Stomach smooth muscle (tissue), 2 donors: ENCODE measurements around the gene DDX55.
"Not testable (repeated sequence)": the region's sequence is repeated elsewhere in the genome, so short reads cannot be mapped to it uniquely, and the experiment has no call there.

Experiments used
- H3K27ac ChIP-seq: one replicate; pipeline ENCODE4 v1.7.0; 2013; ENCODE audit warnings: mild to moderate bottlenecking, low read length, inconsistent platforms
- H3K27me3 ChIP-seq, 2 donors: one replicate each; pipeline ENCODE4 v1.7.0; 2013; ENCODE audit warnings: low read length in 2 of 2; ENCODE audit not compliant: insufficient read depth in 2 of 2, control insufficient read depth in 1 of 2
- H3K36me3 ChIP-seq, 2 donors: one replicate each; pipeline ENCODE4 v1.7.0; 2013; ENCODE audit warnings: low read length in 2 of 2; ENCODE audit not compliant: control insufficient read depth in 2 of 2, insufficient read depth in 2 of 2
- H3K4me1 ChIP-seq: one replicate; pipeline ENCODE4 v1.7.0; 2013; ENCODE audit warnings: low read length; ENCODE audit not compliant: control insufficient read depth, insufficient read depth
- H3K4me3 ChIP-seq, 2 donors: one replicate each; pipeline ENCODE4 v1.7.0; 2013; ENCODE audit warnings: low read length in 2 of 2
- H3K9ac ChIP-seq, 2 donors: one replicate each; pipeline ENCODE4 v1.7.0; 2013; ENCODE audit warnings: low read length in 2 of 2, mild to moderate bottlenecking in 1 of 2
- H3K9me3 ChIP-seq, 2 donors: one replicate each; pipeline ENCODE4 v1.7.0; 2013; ENCODE audit warnings: low read length in 2 of 2; ENCODE audit not compliant: control insufficient read depth in 2 of 2
- donor health status: healthy.
- donor health status: Pancreatic carcinoma.

Gene DDX55

DNA sequence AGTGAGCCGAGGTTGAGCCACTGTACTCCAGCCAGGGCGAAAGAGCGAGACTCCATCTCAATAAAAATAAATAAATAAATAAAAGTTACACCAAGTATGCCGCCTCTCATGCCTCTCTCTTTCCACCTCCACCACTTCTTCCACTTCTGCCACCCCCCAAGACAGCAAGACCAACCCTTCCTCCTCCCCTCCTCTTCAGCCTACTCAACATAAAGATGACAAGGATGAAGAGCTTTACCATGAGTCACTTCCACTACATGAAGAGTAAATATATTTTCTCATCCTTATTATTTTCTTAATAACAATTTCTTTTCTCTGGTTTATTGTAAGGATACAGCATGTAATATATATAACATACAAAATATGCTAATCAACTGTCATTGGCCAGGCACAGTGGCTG, 21.1 kb upstream of the DDX55 start:
- no peaks in the 10 kb centered on the region for H3K27me3 ChIP-seq
- no peak overlapping the region for H3K27ac ChIP-seq

DNA sequence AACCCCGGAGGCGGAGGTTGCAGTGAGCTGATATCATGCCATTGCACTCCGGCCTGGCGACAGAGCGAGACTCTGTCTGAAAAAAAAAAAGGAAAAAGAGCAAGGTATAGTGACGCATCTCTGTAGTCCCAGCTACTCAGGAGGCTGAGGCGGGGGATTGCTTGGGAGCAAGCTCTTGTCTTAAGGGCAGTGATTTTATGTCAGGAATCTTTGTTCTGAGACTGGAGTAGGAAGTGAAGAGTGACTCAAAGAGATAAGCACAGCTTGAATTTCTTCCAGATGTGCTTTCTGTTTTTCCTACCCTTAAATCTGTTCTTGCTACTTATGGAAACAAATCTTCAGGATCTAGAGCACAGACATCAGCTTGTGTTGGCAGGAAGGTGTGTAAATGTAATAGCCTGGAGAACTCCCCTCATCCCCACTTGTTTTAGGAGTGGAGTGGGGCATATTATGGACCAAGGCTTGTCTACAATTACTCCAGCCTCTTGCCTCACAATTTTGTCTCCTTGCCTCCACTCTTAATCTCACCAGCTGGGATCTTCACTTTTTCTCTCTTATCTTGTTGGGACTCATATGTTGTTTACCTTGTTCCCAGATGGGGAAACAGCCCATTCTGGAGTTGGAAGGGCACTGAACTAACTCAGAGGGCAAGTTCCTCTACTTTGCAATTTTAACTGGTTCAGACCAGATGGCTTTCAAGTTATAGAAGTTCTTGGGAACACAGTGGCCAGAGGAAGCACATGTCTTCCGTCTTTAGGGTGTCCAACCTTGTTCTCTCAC, 10.0 kb upstream of the DDX55 start:
- H3K4me1 ChIP-seq, result peaks cover 8% of the 10 kb centered on the region
- no peaks in the 10 kb centered on the region for H3K9me3 ChIP-seq
- H3K27me3 ChIP-seq, result no peaks in the 10 kb centered on the region
- no peak overlapping the region for H3K27ac ChIP-seq
- H3K36me3 ChIP-seq, result peaks cover 44 to 50% of the 10 kb centered on the region in 2 donors
- no peak overlapping the region for H3K9ac ChIP-seq
- H3K4me3 ChIP-seq, result no peak overlapping the region

More for the DNA sequence above, 21.1 kb upstream of the DDX55 start:
- Histone ChIP-seq H3K4me1 (peaks cover 19% of the 10 kb centered on the region), H3K4me3 (no peak overlapping the region), H3K36me3 (no peaks in the 10 kb centered on the region), H3K9ac (no peak overlapping the region), H3K9me3 (no peaks in the 10 kb centered on the region)

DNA sequence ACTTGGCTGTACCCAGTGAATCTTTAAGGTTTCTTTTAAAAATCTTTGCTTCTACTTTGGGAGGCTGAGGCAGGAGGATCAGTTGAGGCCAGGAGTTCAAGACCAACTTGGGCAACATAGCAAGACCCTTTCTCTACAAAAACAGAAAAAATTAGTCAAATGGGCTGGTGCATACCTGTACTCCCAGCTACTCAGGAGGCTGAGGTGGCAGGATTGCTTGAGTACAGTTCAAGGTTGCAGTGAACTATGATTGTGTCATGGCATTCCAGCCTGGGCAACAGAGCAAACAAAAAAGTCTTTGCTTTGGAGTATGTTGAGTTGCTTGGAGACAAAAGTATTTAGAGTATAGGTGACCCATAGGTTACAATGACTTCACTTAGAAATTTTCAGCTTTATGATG, 6.2 kb upstream of the DDX55 start:
- no peaks in the 10 kb centered on the region for H3K9me3 ChIP-seq
- no peak overlapping the region for H3K27ac ChIP-seq
- peaks cover 32 to 36% of the 10 kb centered on the region in 2 donors for H3K36me3 ChIP-seq
- H3K4me1 ChIP-seq, result peaks cover 1% of the 10 kb centered on the region
- no peak overlapping the region for H3K4me3 ChIP-seq
- H3K9ac ChIP-seq, result no peak overlapping the region
- H3K27me3 ChIP-seq, result no peaks in the 10 kb centered on the region

DNA sequence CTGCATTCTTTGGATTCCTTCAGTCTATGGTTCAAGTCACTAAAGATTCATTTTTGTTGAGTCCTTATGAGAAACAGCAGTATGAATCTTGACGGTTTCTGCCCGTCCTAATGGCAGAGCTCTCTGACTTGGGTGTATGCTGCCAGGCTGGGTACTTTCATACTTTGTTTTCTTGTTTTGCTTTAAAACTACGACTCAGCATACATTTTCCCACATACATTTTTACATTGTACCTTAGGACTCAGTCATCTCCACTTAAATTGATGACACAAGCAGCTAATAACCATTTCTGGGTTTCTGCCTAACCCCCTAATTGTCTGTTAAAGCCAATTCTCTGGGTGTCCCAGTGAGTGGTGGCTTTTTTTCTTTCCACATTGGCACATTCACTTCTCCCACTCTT, 4.8 kb upstream of the DDX55 start:
- H3K9ac ChIP-seq, result no peak overlapping the region
- H3K27me3 ChIP-seq, result no peaks in the 10 kb centered on the region
- H3K36me3 ChIP-seq, result peaks cover 24 to 25% of the 10 kb centered on the region in 2 donors
- no peak overlapping the region for H3K4me3 ChIP-seq
- no peak overlapping the region for H3K27ac ChIP-seq
- peaks cover 10% of the 10 kb centered on the region for H3K4me1 ChIP-seq
- no peaks in the 10 kb centered on the region for H3K9me3 ChIP-seq

DNA sequence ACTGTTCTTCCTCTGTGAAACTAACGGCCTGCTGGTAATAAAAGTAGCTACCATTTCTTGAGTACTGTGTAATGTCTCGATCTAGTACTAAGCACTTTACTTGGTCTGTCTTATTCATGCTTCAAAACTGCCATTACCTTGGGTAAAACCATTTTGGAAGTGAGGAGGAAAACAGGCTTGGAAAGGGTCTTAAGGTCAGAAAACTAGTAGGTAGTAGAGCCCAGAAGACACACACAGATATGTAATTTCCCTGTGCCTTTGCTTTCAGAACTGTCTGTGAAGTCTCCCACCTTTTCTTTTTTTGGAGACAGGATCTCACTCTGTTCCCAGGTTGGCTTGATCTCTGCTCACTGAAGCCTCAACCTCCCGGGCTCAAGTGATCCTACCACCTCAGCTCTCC, 3.4 kb upstream of the DDX55 start:
- no peaks in the 10 kb centered on the region for H3K27me3 ChIP-seq
- H3K36me3 ChIP-seq, result peaks cover 19 to 21% of the 10 kb centered on the region in 2 donors
- H3K27ac ChIP-seq, result no peak overlapping the region
- no peaks in the 10 kb centered on the region for H3K9me3 ChIP-seq
- no peak overlapping the region for H3K9ac ChIP-seq
- H3K4me3 ChIP-seq, result no peak overlapping the region
- H3K4me1 ChIP-seq, result peaks cover 19% of the 10 kb centered on the region

DNA sequence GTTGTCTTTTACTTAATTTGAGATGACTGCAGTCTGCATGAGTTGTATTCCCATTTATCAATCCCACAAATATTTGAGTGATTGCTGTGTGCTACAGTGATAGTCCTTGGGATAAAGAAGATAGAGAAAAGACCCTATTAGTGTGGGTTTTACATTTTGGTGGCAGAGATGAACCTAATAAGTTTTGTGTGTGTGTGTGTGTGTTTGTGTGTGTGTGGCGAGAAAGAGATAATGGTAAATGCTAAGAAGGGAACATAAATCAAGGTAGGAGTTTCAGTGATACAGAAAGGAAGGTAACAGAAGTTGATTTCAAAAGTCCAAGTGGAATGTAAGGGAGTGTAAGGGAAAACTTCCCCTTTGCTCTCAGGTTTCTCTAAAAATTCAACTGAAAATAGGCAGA, 2.6 kb upstream of the DDX55 start:
- Histone ChIP-seq H3K9me3 (no peaks in the 10 kb centered on the region), H3K4me3 (no peak overlapping the region), H3K9ac (no peak overlapping the region), H3K27ac (no peak overlapping the region), H3K27me3 (no peaks in the 10 kb centered on the region), H3K4me1 (peaks cover 19% of the 10 kb centered on the region), H3K36me3 (peaks cover 19% of the 10 kb centered on the region in 2 donors)

DNA sequence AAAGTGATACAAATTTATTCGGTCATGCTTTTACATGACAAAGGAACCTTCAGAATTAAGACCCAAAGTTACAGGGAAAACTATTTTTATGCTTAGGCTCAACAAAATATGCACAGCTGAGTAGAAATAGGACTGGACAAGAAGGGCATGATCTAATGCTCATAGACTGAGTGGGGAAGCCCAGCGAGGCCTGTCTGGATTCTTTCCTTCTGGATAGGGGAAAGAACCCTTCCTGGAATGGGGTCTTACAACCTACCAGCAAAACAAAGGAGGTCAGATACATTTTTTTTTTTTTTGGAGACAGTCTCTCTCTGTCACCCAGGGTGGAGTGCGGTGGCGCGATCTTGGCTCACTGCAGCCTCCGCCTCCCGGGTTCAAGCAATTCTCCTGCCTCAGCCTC, 2.2 kb upstream of the DDX55 start:
- Histone ChIP-seq H3K9me3 (no peaks in the 10 kb centered on the region), H3K4me1 (peaks cover 19% of the 10 kb centered on the region), H3K27me3 (no peaks in the 10 kb centered on the region), H3K9ac (no peak overlapping the region), H3K36me3 (peaks cover 19% of the 10 kb centered on the region in 2 donors), H3K27ac (no peak overlapping the region), H3K4me3 (no peak overlapping the region)

DNA sequence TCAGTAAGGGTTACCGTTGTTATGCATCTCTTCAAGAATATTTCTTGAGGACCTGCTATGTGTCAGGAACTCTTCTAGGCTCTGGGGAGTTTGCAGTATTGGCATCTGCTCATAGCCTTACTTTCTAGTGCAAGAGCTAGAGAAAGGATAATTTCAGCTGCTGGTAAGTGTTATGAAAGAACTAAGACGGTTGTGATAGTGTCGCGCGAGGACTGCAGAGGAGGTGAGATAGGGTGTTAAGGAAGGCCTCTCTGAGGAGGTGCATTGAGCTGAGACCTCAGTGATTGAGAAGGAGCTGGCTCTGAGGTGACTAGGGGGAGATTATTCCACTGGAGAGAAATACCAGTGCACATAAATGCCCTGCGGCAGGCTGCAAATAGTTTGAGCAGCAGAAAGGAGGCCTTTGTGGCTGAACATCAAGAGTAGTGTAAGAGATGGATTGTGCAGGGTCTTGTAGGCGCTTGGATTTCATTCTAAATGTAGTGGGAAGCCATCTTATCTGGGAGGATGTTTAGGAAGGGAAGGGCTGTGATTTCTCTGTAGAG, 824 bp downstream of the DDX55 start:
- Histone ChIP-seq H3K27ac (peak overlapping the region; percentile 76), H3K4me1 (peaks cover 19% of the 10 kb centered on the region)

DNA sequence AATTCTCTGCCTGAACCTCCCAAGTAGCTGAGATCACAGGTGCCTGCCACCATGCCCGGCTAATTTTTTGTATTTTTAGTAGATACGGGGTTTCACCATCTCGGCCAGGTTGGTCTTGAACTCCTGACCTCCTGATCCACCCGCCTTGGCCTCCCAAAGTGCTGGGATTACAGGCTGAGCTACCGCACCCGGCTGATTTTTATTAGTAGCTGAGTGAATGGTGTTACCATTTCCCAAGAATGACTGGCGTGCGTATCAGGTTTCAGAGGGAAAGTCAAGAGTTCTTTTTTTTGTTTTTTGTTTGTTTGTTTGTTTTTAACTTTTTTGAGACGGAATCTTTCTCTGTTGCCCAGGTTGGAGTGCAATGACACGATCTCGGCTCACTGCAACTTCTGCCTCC, 1.6 kb downstream of the DDX55 start:
- not testable (repeated sequence) for H3K27ac ChIP-seq, H3K9me3 ChIP-seq, H3K27me3 ChIP-seq, H3K9ac ChIP-seq, H3K4me3 ChIP-seq
- peaks cover 19% of the 10 kb centered on the region for H3K4me1 ChIP-seq
- peaks cover 18 to 22% of the 10 kb centered on the region in 2 donors for H3K36me3 ChIP-seq

More for the DNA sequence above, 824 bp downstream of the DDX55 start:
- Histone ChIP-seq H3K36me3 (peaks cover 10 to 18% of the 10 kb centered on the region in 2 donors), H3K9me3 (no peaks in the 10 kb centered on the region), H3K9ac (peak overlapping the region; percentile 85), H3K4me3 (peak overlapping the region; percentile 95 to 100), H3K27me3 (no peaks in the 10 kb centered on the region)

DNA sequence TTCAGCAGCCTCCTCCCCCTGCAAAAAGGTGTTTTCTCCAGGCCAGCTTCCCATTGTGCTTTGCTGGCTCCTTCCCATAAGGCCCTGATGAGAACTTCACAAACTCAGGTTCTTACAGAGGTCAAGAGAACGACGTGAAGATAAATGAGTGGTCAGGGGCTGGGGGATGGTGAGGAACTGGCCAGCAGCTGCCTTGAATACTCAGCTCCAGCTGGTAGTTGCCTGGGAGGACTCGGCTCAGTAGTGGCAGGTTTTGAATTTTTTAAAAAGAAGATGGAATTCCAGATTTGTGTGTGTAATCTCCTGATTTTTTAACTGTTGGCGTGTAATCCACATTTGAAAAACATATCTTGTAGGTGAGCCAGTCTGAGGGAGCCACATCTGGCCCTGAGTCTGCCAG, 5.9 kb downstream of the DDX55 start:
- Histone ChIP-seq H3K27ac (no peak overlapping the region), H3K9me3 (no peaks in the 10 kb centered on the region), H3K4me1 (peaks cover 5% of the 10 kb centered on the region), H3K9ac (no peak overlapping the region), H3K36me3 (peaks cover 44 to 53% of the 10 kb centered on the region in 2 donors), H3K27me3 (no peaks in the 10 kb centered on the region), H3K4me3 (no peak overlapping the region)

DNA sequence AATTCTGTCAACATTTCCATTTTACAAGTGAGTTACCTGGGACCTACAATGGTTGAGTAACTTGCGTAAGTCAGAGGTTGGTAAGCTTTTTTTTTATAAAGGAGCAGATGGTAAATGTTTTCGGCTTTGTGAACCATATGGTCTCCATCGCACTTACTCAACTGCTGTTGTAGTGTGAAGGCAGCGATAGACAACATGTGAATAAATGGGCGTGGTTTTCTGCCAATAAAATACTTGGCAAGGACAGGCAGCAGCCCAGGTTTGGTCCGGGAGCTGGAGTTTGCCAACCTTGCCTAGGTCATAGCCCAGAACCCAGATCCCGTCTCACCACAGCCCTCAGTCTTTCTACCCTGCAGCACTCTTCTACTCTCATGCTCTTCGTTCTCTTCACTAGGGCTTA, 6.3 kb downstream of the DDX55 start:
- Histone ChIP-seq H3K36me3 (peaks cover 49 to 55% of the 10 kb centered on the region in 2 donors), H3K4me1 (peaks cover 1% of the 10 kb centered on the region), H3K9ac (no peak overlapping the region), H3K27me3 (no peaks in the 10 kb centered on the region), H3K9me3 (no peaks in the 10 kb centered on the region), H3K27ac (no peak overlapping the region), H3K4me3 (no peak overlapping the region)
